ENCODE results near the gene STK10. TPM values are rescaled to one million over a fixed set of nuclear protein-coding genes. Genes with fewer than 3 reads are reported as not detected.

Gene STK10
- total and polyA plus RNA-seq, 2 donors (not counting 1 experiment from before 2014, with no cell fraction given) = 97.9 to 253 TPM

- no peak for DNase-seq
- ChIA-PET CTCF (interaction anchor here (1.3 to 4.2 kb wide), 2 partner anchors 11 to 120 kb away, joined by 3 to 16 read pairs; no protein-coding TSS in a partner anchor), POLR2A (no interaction called here)
- H3K27ac ChIP-seq (ENCODE audit: low read length in 2 of 2) = no peak overlapping the region
- peaks cover 94% of the 10 kb centered on the region for H4K20me1 ChIP-seq (ENCODE audit: control insufficient read depth, insufficient read depth, low read length, poor library complexity, severe bottlenecking)
- no peak for ATAC-seq (ENCODE audit: low read depth)
- Mint-ChIP-seq H3K4me1 (peaks cover 73% of the 10 kb centered on the region), H3K27ac (no peak overlapping the region), H3K9me3 (ENCODE audit: insufficient read depth) (no peaks in the 10 kb centered on the region), H3K27me3 (no peaks in the 10 kb centered on the region), H3K4me3 (no peak overlapping the region)
- intact Hi-C loops (cut with micrococcal nuclease) = no loop called here
- H3K79me2 ChIP-seq (ENCODE audit: control insufficient read depth, insufficient read depth, low read length) = peaks cover 100% of the 10 kb centered on the region
- peaks cover 0 to 42% of the 10 kb centered on the region in 2 experiments for H3K36me3 ChIP-seq (replicated peaks in 1 of 2; ENCODE audit: control extremely low read depth in 1 of 2, control insufficient read depth in 1 of 2, extremely low read depth in 1 of 2, insufficient read depth in 2 of 2, low read length in 1 of 2)
- H3K27me3 ChIP-seq (replicated peaks in 1 of 4; ENCODE audit: control extremely low read depth in 1 of 4, control insufficient read depth in 3 of 4, insufficient read depth in 4 of 4, low read length in 3 of 4) = no peaks in the 10 kb centered on the region
- no peak overlapping the region for H3K4me2 ChIP-seq (replicated peaks; ENCODE audit: low read depth, low read length, poor library complexity, severe bottlenecking)
- TF ChIP-seq CTCF (IDR thresholded peaks at IDR 0.05) (no peak), EZH2 (IDR thresholded peaks at IDR 0.05; ENCODE audit: borderline replicate concordance, insufficient read depth, low read depth, low read length, poor library complexity, severe bottlenecking) (no peak)
- no peak overlapping the region for H2AFZ ChIP-seq (ENCODE audit: insufficient read depth, low read depth, low read length, poor library complexity, severe bottlenecking)
- H3K9me3 ChIP-seq (ENCODE audit: control extremely low read depth in 1 of 3, control insufficient read depth in 2 of 3, insufficient read depth in 1 of 3, low read length in 2 of 3) = no peaks in the 10 kb centered on the region
- H3K4me3 ChIP-seq (ENCODE audit: control extremely low read depth in 1 of 5, extremely low read depth in 1 of 5, insufficient read depth in 1 of 5, low read depth in 2 of 5, low read length in 4 of 5) = no peak overlapping the region
- peaks cover 41 to 62% of the 10 kb centered on the region in 2 donors for H3K4me1 ChIP-seq (ENCODE audit: control insufficient read depth in 2 of 2, insufficient read depth in 2 of 2, low read length in 2 of 2)
- H3K9ac ChIP-seq (ENCODE audit: low read length) = no peak overlapping the region
- 93% methylated on average over 4 of the region's 4 CpGs for WGBS (ENCODE audit: insufficient coverage)
These were observed 24.7 kb downstream of the STK10 start for GRCh38 chr5:172163346-172163745.

DNA sequence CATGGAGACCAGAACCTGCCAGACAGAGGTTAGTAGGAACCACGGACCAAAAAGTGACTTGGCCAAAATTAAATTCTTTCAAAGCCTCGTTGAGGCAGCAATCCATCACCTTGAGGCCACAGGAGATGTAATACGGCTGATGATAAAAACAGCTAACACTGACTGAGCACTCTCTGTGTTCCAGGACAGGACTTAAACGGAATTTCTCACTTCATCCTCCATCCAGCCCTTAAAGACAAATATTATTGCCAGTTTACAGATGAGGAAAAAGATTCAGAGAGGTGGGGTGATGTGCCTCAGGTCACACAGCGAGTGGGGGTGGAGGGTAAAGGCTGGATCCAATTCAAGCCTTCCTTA is 25.1 kb downstream of the STK10 start:
- Histone ChIP-seq H3K9ac (ENCODE audit: low read length) (no peak overlapping the region), H4K20me1 (ENCODE audit: control insufficient read depth, insufficient read depth, low read length, poor library complexity, severe bottlenecking) (peaks cover 94% of the 10 kb centered on the region), H3K27me3 (replicated peaks in 1 of 4; ENCODE audit: control extremely low read depth in 1 of 4, control insufficient read depth in 3 of 4, insufficient read depth in 4 of 4, low read length in 3 of 4) (no peaks in the 10 kb centered on the region), H2AFZ (ENCODE audit: insufficient read depth, low read depth, low read length, poor library complexity, severe bottlenecking) (no peak overlapping the region), H3K36me3 (replicated peaks in 1 of 2; ENCODE audit: control extremely low read depth in 1 of 2, control insufficient read depth in 1 of 2, extremely low read depth in 1 of 2, insufficient read depth in 2 of 2, low read length in 1 of 2) (peaks cover 0 to 42% of the 10 kb centered on the region in 2 experiments), H3K27ac (ENCODE audit: low read length in 2 of 2) (no peak overlapping the region), H3K79me2 (ENCODE audit: control insufficient read depth, insufficient read depth, low read length) (peaks cover 100% of the 10 kb centered on the region), H3K4me1 (ENCODE audit: control insufficient read depth in 2 of 2, insufficient read depth in 2 of 2, low read length in 2 of 2) (peaks cover 42 to 62% of the 10 kb centered on the region in 2 donors), H3K9me3 (ENCODE audit: control extremely low read depth in 1 of 3, control insufficient read depth in 2 of 3, insufficient read depth in 1 of 3, low read length in 2 of 3) (no peaks in the 10 kb centered on the region), H3K4me2 (replicated peaks; ENCODE audit: low read depth, low read length, poor library complexity, severe bottlenecking) (no peak overlapping the region), H3K4me3 (ENCODE audit: control extremely low read depth in 1 of 5, extremely low read depth in 1 of 5, insufficient read depth in 1 of 5, low read depth in 2 of 5, low read length in 4 of 5) (no peak overlapping the region)
- no peaks in the 10 kb centered on the region for H3K27me3 Mint-ChIP-seq
- TF ChIP-seq EZH2 (IDR thresholded peaks at IDR 0.05; ENCODE audit: borderline replicate concordance, insufficient read depth, low read depth, low read length, poor library complexity, severe bottlenecking) = no peak
- no peak for TF ChIP-seq CTCF (IDR thresholded peaks at IDR 0.05)
- POLR2A ChIA-PET = no interaction called here
- DNase-seq (no peak), ATAC-seq (ENCODE audit: low read depth) (no peak)
- H3K27ac Mint-ChIP-seq = no peak overlapping the region
- intact Hi-C loops (cut with micrococcal nuclease) = no loop called here
- 53% methylated on average over 2 of the region's 5 CpGs for WGBS (ENCODE audit: insufficient coverage)
- H3K9me3 Mint-ChIP-seq (ENCODE audit: insufficient read depth) = no peaks in the 10 kb centered on the region
- CTCF ChIA-PET = interaction anchor here (1.2 to 4.2 kb wide), 3 partner anchors 9 to 120 kb away, joined by 3 to 16 read pairs (median 3); no protein-coding TSS in a partner anchor
- H3K4me1 Mint-ChIP-seq = peaks cover 72% of the 10 kb centered on the region
- H3K4me3 Mint-ChIP-seq = no peak overlapping the region
